ENCODE data around the gene METTL26.

- no peak for TF ChIP-seq CHD2 (IDR thresholded peaks at IDR 0.05; ENCODE audit: borderline replicate concordance, low read depth, low read length)
- TF ChIP-seq CTCF (IDR thresholded peaks at IDR 0.05 in 2 of 3, conservative IDR thresholded peaks at IDR 0.05 in 1 of 3; ENCODE audit: control insufficient read depth in 2 of 3, extremely low read depth in 1 of 3, insufficient read depth in 1 of 3, low read depth in 3 of 3, low read length in 3 of 3), result no peak
- TF ChIP-seq EP300 (IDR thresholded peaks at IDR 0.05; ENCODE audit: borderline replicate concordance in 1 of 2, control insufficient read depth in 1 of 2, low read depth in 2 of 2, low read length in 2 of 2), result no peak
These were observed 13.5 kb upstream of the METTL26 start for GRCh38 chr16:649631-650030.

Data from GM12878 (cell line).